ENCODE measurements around the gene CUL3. TPM values are rescaled to one million over a fixed set of nuclear protein-coding genes. Genes with fewer than 3 reads are reported as not detected.
A peak's percentile ranks its signal among the peaks of the same experiment; 100 is the strongest.

The CUL3 gene
- total and polyA plus RNA-seq, 10 of the 15 experiments (the other 5 are each of a cell fraction or from before 2014, with no cell fraction given): 22.0 to 95.4 (median 53.4) TPM

- TF ChIP-seq CUX1 (IDR thresholded peaks at IDR 0.05; ENCODE audit: insufficient replicate concordance, low read depth, low read length): no peak
- no peak; the same call in 1 of the 2 replicates for TF ChIP-seq MAX (IDR thresholded peaks at IDR 0.05; ENCODE audit: low read depth, low read length)
- no peak for TF ChIP-seq NFYB (IDR thresholded peaks at IDR 0.05; ENCODE audit: insufficient read depth, low read depth, low read length)
- TF ChIP-seq MEF2B (IDR thresholded peaks at IDR 0.05; ENCODE audit: partially characterized antibody, poor library complexity, severe bottlenecking): peak; percentile 61
- TF ChIP-seq CHD4 (IDR thresholded peaks at IDR 0.05): no peak
- TF ChIP-seq POLR2AphosphoS5 (IDR thresholded peaks at IDR 0.05; ENCODE audit: low read length): no peak
- TF ChIP-seq TCF12 (IDR thresholded peaks at IDR 0.05; ENCODE audit: low read depth, low read length): 0 out of 2 replicates have a peak, but pooled peaks have one; percentile 31
- TF ChIP-seq DPF2 (IDR thresholded peaks at IDR 0.05): no peak; the same call in 1 of the 2 replicates
- TF ChIP-seq ATF7 (IDR thresholded peaks at IDR 0.05; ENCODE audit: low read depth): peak; percentile 64; the same call in 1 of the 2 replicates
- TF ChIP-seq PML (IDR thresholded peaks at IDR 0.05; ENCODE audit: low read length): no peak
- no peak for TF ChIP-seq E4F1 (IDR thresholded peaks at IDR 0.05; ENCODE audit: borderline replicate concordance, partially characterized antibody)
- TF ChIP-seq IRF5 (IDR thresholded peaks at IDR 0.05; ENCODE audit: borderline replicate concordance): no peak
- no peak for TF ChIP-seq BCLAF1 (IDR thresholded peaks at IDR 0.05)
- TF ChIP-seq BCL11A (IDR thresholded peaks at IDR 0.05; ENCODE audit: low read depth, low read length): peak; percentile 76
- TF ChIP-seq NBN (IDR thresholded peaks at IDR 0.05): no peak
- no peak for TF ChIP-seq MYC (IDR thresholded peaks at IDR 0.05; ENCODE audit: insufficient read depth, insufficient read length, insufficient replicate concordance, low read length, severe bottlenecking)
- no peak for TF ChIP-seq ASH2L (IDR thresholded peaks at IDR 0.05; ENCODE audit: borderline replicate concordance, low read depth)
- TF ChIP-seq EP300 (IDR thresholded peaks at IDR 0.05; ENCODE audit: borderline replicate concordance in 1 of 2, control insufficient read depth in 1 of 2, low read depth in 2 of 2, low read length in 2 of 2): peak; percentile 74 to 84; a peak in 3 of 4 replicates
Measured at GRCh38 chr2:224520064-224520463, 65.1 kb downstream of the CUL3 start (continued).

All from GM12878 (cell line).